ENCODE results near the gene APC.
"Not testable (repeated sequence)": the region's sequence is repeated elsewhere in the genome, so short reads cannot be mapped to it uniquely, and the experiment has no call there.

The APC gene

GRCh38 chr5:112737463-112738190 is at the start of gene APC:
APC (plus strand) TSS chr5:112737885; CDS start chr5:112754891, 17,006 bp downstream.
- peak; percentile 72 to 82 for DNase-seq

- DNase-seq = no peak
These were observed 48.4 kb upstream of the APC start for GRCh38 chr5:112689155-112689909.

DNA sequence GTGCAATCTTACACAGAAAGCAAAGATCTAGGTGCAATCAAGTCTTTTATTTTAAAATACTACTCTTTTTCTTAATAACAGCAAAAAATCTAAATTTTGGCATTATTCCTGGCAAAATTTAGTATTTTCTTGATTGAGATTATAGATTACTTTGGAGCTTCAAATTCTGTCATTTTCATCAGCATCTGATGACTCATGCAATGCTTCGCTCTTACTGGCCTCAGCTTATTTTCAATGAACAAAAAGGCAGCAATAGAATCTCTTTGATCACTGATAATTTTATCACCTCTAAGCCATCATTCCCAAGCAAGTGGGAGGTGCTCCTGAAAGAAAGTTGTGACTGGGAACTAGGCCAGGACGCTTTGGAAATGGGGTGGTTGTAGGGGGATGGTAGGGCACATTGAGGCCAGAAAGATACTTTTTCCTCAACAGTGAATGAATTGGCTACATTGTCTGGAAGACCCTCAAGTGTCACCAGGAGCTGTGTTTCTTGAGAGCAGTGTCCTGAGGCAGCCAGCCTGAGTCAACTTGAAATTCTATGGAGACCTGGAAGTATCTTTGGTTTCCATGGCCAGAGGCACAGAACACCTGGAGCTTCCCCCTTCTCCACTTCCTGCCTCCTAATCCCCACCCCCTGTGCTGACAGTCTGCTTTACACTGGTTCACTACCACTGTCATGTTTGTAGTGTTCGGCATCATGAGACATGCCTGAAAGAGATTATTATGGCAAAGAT is 46.9 kb upstream of the APC start:
- no peak for DNase-seq

DNA sequence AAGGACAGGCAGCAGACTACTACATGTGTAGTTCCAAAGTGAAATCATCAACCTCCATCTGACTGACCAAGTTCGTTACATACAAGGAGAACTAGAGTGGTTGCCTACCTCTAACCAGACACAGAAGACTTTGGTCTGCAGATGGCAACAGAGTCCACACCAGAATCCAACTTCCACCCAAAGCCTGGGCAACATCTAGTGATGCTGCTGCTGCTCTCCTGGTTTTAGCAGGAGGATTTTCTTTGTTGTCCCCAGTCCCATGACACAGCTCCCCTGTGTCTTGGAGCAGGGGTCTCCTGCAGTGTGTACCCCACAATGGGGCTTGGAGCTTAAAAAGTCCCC is 46.4 kb upstream of the APC start:
- no peak for DNase-seq

GRCh38 chr5:112691758-112692157 is 45.9 kb upstream of the APC start:
- DNase-seq = peak in 1 of 2 donors; percentile 26

DNA sequence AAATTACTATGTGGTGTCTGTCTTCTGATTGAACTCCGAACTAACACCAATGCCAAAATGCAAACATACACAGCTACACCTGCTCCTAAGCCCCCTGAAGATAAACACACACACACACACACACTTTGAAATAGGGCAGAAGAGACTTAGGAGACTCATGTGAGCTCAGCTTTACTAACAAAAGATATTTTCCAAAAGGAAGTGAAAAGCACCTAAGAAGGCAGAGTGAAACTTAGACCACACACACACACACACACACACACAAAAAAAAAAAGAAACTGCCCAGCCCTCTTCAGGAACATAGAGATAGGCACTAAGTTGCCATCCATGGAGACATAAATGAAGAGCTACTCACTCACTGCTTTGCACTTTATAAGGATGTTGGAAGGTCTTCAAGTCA is 45.2 kb upstream of the APC start:
- no peak for DNase-seq

DNA sequence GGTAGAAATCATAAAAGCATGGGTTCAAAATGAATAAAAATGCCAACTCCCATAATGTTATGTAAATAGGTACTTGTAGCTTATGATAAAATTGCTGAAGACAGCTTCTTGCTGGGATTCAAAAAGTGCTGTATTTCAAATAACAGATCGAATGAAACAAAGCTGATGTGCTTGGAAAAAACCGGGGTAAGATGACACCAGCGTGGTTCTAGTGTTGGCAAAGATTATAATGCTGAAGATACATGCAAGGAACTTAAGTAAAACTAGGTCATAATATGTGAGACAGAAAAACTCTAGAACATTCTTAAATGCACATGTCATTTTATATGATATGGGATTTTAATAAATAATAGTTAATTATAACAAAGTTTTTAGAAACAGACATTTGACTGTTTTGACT is 44.4 kb upstream of the APC start:
- no peak for DNase-seq

- no peak for DNase-seq
These were observed 42.6 kb upstream of the APC start for GRCh38 chr5:112694853-112695709.

- DNase-seq = no peak
These were observed 40.9 kb upstream of the APC start for GRCh38 chr5:112696786-112697185.

- no peak for DNase-seq
These were observed 40.4 kb upstream of the APC start for GRCh38 chr5:112697322-112697721.

DNA sequence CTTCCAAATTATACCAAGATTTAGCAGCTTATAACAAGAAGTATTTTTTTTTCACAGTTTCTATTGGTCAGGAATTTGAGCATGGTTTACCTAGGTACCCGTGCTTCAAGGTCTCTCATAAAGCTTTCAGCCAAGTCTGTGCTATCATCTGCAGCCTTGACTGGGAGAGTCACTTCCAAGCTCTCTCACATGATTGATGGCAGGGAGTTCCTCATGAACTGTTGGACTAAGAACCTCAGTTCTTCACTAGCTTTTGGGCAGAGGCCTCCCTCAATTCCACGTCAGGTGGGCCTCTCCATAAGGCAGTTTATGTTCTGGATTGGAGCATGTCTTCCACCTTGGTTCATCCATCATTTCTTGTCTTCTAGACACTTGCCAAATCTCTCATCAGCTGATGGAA is 39.9 kb upstream of the APC start:
- no peak for DNase-seq

DNA sequence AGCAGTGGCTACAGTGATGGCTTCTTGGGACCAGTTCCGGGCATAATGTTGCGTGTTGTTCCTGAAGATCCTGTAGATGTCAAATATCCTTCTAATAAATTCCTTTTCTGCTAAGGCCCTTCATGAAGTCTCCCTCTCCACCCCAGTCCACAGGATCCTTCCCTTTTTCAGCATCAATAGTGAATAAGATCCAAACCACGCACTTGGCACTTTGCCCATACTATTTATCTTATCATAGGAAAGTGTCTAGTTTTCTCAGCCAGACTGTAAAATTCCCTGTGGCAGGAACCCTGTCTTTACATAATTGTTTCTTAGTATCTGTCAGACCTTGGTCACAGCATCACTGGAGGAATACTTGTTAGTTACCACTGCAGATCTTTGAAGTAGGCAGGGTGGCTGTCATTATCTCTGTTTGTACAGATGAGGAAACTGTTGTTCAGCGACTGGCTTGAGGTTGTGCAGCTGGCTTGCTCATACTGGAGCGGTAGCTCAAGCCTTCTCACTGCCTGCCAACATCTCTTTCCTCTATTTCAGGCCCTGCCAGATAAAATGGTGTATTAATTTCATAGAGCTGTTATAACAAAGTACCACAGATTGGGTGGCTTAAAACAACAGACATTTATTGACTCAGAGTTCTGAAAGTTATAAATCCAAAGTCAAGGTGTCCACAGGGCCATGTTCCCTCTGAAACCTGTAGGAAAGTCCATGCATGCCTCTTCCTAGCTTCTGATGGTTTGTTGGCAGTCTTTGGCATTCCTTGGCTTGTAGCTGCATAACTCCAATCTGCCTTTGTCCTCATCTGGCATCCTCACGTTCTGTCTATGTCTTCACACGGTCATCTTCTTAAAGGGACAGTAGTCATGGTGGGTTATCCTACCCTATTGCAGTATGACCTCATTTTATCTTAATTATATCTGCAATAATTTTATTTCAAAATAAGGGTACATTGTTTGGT is 33.5 kb upstream of the APC start:
- no peak for DNase-seq

GRCh38 chr5:112706446-112707016 is 31.2 kb upstream of the APC start:
- no peak for DNase-seq

DNA sequence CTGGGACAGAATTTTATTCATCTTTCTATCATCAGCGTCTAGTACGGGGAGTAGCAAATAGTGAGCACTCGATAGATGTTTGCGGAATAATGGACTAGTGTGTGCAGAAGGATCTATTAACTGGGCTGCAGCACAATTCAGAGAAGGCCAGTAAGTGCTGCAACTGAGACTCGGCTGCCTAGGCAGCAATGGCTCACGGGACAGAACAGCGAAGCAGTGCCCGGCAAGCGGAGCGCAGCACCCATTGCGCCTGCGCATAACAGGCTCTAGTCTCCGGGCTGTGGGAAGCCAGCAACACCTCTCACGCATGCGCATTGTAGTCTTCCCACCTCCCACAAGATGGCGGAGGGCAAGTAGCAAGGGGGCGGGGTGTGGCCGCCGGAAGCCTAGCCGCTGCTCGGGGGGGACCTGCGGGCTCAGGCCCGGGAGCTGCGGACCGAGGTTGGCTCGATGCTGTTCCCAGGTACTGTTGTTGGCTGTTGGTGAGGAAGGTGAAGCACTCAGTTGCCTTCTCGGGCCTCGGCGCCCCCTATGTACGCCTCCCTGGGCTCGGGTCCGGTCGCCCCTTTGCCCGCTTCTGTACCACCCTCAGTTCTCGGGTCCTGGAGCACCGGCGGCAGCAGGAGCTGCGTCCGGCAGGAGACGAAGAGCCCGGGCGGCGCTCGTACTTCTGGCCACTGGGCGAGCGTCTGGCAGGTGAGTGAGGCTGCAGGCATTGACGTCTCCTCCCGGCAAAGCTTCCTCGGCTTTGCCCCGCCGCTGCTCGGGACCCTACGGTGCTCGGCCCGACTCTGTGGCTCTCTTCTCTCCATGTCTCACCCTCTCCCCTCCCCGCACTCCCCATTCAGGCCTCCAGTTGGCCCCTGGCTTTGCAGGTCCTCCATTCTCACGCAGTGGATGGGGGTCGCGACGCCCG is 30.2 kb upstream of the APC start:
- DNase-seq = peak; percentile 99

GRCh38 chr5:112708103-112708622 is 29.5 kb upstream of the APC start:
- DNase-seq = no peak

- DNase-seq = no peak
These were observed 28.3 kb upstream of the APC start for GRCh38 chr5:112709416-112709815.

DNA sequence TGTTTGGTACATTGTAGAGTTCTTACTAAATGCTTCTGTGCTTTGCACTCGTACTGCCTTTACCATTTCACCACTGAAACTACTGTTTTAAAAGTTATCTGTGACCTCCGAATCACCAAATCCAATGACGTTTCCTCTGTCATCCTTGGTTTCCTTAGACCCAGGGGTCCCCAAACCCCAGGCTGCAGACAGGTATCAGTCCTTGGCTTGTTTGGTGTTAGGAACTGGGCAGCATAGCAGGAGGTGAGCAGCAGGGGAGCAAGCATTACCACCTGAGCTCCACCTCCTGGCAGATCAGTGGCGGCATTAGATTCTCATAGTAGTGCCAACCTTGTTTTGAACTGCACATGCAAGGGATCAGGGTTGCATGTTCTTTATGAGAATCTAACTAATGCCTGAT is 26.8 kb upstream of the APC start:
- no peak for DNase-seq

GRCh38 chr5:112711436-112711835 is 26.2 kb upstream of the APC start:
- DNase-seq = no peak

DNA sequence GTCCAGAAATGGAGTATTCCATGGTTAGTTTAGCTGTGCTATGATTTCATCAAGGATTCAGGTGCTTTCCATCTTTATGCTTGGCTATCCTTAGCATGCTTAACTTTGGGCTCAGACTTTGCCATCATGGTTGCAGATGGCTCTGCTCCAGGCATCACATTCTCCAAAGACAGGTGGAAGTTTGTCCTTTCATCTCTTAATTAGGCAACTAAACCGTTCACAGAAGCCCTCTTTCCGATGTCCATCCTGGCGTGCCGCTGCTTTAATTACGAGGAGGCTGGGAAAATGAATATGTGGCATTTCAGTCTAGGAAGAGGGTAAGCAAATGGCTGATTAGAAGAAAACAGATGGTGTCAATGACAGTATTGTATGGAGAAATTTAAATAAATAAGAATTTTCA is 24.5 kb upstream of the APC start:
- no peak for DNase-seq

DNA sequence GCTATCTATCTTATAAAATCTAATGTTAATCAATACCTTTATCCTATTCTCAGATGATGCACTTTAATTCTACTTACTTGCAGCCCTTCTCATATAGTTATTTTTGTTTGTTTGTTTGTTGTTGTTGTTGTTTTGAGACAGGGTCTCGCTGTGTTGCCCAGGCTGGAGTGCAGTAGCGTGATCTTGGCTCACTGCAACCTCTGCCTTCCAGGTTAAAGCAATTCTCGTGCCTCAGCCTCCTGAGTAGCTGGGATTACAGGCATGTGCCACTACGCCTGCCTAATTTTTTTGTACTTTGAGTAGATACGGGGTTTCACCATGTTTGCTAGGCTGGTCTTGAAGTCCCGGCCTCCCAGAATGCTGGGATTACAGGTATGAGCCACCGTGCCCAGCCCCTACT is 20.8 kb upstream of the APC start:
- DNase-seq = not testable (repeated sequence)

All from CD4-positive, alpha-beta T cell treated with Interferon alpha-2 for 1 hour (primary cell).